NT2/D1 (cell line): ENCODE data around the gene C1orf174.

Source experiments
- YY1 ChIP-seq: IDR thresholded peaks from 2 replicates; pipeline ENCODE4 v1.6.1; 2011; ENCODE audit not compliant: insufficient read length, insufficient read depth
- ZNF274 ChIP-seq: IDR thresholded peaks from 2 replicates; pipeline ENCODE4 v1.6.1; 2011; ENCODE audit warnings: mild to moderate bottlenecking, low read depth, low read length

DNA sequence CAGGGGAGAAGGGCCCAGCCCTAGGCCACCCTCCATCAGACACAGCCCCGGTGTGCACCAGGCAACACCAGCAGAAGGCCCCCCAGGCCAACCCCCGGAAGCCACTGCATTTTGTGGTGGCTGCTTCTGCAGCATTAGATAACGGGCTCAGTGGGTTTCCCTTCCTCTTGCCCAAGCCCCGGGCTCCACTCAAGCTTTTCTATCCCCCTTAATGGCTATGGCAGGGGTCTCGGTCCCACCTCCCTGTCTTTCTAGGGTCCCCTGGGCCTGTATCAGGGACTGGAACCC lies 18.9 kb downstream of the C1orf174 start:
- TF ChIP-seq YY1 (no peak), ZNF274 (no peak)
